ENCODE results near the gene USP7. TPM values are rescaled to one million over a fixed set of nuclear protein-coding genes. Genes with fewer than 3 reads are reported as not detected.
"Not testable (repeated sequence)": the region's sequence is repeated elsewhere in the genome, so short reads cannot be mapped to it uniquely, and the experiment has no call there.

Gene USP7
- total RNA-seq, 1 donor from 2014 or later, result 57.9 TPM

- H3K27me3 ChIP-seq (ENCODE audit: control insufficient read depth in 3 of 3, insufficient read depth in 3 of 3, low read length in 3 of 3); H3K27ac ChIP-seq (ENCODE audit: low read depth, low read length); H3K4me1 ChIP-seq (ENCODE audit: control insufficient read depth in 3 of 3, insufficient read depth in 3 of 3, low read length in 3 of 3); H3K9ac ChIP-seq (ENCODE audit: low read depth in 1 of 3, low read length in 3 of 3); H3K9me3 ChIP-seq (ENCODE audit: control insufficient read depth in 3 of 3, low read length in 3 of 3); H3K36me3 ChIP-seq (ENCODE audit: control insufficient read depth in 3 of 3, insufficient read depth in 3 of 3, low read length in 3 of 3): not testable (repeated sequence)
- peak overlapping the region in 1 of 3 donors; percentile 29 for H3K4me3 ChIP-seq (ENCODE audit: low read length in 3 of 3)
Observed at GRCh38 chr16:8843296-8843695, 120.4 kb downstream of the USP7 start.

Other genes with a start within 250 kb of the USP7 start
- gene TMEM186, start 166.3 kb downstream of the USP7 start, total RNA-seq, result 6.8 TPM
- 11.5 TPM for gene PMM2, start 166.1 kb downstream of the USP7 start, total RNA-seq
- gene CARHSP1, start 94.9 kb downstream of the USP7 start, total RNA-seq, result 118 TPM
- gene LITAFD, start 81.6 kb downstream of the USP7 start, total RNA-seq, result not detected
- 51.7 TPM for gene HAPSTR1, start 127.7 kb upstream of the USP7 start, total RNA-seq

All from skeletal muscle tissue (tissue), 4 donors.